Measurements from ENCODE around the gene EP400.
"Not testable (repeated sequence)": the region's sequence is repeated elsewhere in the genome, so short reads cannot be mapped to it uniquely, and the experiment has no call there.

EP400 gene

DNA sequence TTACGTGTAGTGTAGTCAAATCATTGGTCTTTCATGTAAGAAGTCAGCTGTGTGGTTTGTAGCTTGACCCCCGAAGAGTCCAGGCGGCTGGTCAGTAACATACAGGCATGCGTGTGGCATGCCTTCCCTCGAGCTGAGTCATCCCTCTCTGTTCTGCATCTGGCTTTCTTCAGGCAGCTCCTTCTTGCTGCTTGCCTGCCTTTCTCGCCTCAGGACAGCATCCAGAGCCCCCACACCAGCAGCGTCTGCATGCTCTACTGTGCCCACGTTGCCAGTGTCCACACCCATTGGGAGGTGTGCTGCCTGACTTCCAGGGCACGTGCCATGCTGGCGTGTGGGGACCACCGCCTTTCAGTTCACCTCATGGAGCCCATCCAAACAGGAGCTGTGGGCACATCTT lies 96.8 kb downstream of the EP400 start:
- no peak for DNase-seq (ENCODE audit: low read depth)

DNA sequence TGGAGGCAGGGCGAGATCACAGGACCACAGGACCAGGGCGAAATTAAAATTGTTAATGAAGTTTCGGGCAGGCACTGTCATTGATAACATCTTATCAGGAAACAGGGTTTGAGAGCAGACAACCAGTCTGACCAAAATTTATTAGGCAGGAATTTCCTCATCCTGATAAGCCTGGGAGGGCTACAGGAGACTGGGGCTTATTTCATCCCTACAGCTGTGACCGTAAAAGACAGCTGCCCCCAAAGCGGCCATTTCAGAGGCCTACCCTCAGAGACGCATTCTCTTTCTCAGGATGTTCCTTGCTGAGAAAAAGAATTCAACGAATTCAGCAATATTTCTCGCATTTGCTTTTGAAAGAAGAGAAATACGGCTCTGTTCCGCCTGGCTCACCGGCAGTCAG lies 97.9 kb downstream of the EP400 start:
- DNase-seq (ENCODE audit: low read depth): not testable (repeated sequence)

DNA sequence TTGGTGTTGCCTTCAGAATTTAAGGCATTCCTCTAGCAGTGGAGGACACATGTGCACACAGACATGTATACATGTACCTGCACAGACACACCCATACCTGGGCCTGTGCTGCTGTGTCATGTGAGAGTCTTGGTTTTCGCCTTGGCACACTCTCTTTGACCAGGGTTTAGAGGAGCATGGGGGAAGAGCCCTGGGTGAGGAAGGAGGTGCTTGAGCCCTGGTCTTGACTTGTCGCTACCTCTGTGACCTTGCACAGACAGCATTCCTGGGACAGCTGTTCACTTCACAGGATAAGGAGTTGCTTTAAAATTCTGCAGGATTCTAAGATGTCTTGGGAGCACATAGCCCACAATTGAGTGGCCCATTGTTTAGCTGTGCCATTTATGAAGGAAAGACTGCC lies 99.7 kb downstream of the EP400 start:
- no peak for DNase-seq (ENCODE audit: low read depth)

DNA sequence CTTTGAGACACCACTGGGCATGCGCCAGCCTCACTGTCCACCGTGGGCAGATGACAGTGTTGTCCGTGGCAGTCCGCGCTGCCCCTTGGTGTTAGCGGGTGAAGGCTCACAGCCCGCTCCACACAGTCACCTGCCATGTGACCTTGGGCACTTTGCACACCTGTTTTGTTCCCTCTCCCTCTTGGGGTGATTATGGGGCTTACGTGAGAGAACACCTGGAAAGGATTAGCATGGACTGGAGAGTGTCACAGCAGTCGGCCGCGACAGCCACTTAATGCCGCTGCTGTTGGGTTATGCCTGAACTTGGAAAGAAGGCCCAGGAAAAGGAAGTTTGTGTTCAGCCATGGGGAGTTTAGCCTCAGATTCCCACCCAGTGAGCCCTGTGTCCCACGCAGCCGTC lies 100.1 kb downstream of the EP400 start:
- no peak for DNase-seq (ENCODE audit: low read depth)

DNA sequence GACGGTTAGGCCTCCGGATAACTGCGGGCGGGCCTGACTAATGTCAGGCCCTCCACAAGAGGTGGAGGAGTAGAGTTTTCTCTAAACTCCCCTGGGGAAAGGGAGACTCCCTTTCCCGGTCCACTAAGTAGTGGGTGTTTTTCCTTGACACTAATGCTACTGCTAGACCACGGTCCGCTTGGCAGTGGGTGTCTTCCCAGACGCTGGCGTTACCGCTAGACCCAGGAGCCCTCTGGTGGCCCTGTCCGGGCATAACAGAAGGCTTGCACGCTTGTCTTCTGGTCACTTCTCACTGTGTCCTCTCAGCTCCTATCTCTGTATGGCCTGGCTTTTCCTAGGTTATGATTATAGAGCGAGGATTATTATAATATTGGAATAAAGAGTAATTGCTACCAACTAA lies 102.0 kb downstream of the EP400 start:
- DNase-seq (ENCODE audit: low read depth): not testable (repeated sequence)

DNA sequence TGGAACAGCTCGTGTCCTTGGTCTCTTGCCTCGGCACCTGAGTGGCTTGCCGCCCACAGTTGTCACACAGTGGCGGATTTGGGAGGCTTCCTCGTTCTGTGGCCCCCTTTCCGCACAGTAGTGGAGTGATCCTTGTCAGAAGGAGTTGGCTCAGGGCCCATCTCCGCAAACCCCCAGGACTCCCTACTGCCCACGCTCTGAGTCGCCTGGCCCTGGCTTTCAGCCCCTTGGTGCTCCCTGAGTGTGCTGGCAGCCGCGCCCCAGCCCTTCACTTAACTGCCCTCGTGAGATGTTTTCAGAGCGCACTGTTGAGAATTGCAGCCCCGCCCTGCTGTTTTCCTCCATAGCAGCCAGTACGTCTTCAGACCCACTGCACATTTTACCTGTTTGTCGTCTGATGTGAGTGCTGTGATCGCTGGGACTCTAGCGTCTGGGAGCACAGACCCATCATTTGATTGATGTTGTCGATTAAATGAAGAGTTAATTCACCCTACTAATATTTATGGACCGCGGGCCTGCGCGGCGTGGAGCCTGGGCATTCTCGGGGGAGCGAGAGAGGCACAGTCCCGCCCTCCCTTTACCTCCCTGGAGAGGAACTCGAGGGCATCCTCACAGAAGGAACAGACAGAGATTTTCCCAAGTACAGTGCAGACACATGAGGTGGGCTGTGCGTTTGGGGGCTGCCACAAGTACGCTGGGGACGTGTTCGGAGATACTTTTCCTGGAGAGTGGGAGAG lies 102.6 kb downstream of the EP400 start:
- no peak for DNase-seq (ENCODE audit: low read depth)

DNA sequence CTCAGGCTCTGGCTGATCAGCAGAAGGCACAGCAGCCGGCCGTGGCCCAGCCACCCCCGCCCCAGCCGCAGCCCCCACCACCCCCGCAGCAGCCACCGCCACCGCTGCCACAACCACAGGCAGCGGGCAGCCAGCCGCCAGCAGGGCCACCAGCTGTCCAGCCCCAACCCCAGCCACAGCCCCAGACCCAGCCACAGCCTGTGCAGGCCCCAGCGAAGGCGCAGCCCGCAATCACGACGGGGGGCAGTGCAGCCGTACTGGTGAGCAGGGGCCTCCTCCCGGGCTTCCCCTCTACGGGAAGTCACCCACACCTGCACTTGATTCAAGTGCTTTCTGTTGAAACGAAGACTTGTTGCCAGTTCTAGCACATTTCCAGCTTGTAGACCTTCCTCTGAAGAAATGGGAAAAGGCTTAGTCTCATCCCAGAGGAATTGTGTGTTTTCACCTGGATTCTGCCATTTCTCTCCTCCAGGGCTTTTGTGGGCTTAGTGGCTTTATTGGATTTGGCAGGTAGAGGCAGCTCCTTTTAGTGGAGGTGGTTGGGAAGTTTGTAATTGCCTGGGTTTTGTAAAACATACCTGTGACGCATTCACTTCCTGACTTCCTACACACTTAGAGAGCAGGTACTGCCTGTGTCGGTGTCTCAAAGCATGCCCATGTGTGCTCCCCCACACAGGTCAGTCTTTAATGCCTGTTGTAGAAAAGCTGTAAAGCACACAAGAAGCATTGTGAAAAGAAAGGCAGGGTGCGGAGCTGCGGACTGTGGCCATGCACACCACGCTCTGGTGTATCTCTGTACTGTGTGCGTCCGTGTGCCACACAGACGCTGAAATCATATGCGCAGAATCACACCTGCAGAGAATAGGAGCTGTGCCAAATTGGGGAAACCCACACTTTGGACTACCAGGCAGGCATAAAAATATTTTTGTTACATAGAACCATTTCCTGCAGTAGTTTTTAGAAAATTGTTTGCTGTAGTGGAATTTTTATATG lies 103.9 kb downstream of the EP400 start:
- DNase-seq (ENCODE audit: low read depth): no peak

DNA sequence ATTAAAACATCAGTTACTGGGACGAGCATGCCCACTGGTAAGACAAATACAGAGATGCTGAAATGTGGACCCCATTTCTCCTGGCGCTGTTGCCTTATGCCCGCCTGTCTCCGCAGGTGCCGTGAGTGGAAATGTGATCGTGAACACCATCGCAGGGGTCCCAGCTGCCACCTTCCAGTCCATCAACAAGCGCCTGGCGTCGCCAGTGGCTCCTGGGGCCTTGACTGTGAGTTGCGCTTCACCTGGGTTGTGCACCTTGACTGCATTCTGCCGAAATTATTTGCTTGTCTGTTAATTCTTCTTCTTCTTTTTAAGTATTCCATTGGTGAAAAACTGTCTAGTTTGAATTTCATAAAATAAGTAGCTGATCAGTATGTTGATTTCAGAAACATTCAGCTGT lies 105.2 kb downstream of the EP400 start:
- DNase-seq (ENCODE audit: low read depth): no peak

DNA sequence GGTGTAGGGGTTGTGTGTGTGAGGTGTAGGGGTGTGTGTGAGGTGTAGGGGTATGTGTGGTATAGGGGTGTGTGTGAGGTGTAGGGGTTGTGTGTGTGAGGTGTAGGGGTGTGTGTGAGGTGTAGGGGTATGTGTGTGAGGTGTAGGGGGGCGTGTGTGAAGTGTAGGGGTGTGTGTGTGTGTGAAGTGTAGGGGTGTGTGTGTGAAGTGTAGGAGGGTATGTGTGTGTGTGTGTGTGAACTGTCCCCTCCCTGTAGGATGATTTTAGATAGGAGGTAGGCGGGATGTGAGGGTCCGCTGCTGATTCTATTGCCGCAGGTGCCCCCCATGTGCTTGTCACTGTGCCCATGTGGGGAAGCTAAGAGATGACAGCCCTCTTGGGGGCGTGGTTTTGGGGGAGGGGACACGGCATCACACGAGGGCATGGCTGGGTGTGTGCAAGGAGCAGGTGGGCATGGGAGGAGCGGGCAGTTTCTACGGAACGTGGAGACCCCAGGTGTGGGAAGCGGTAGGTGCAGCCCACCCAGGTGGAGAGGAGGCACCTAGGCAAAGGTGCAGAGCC lies 105.9 kb downstream of the EP400 start:
- DNase-seq (ENCODE audit: low read depth): no peak

DNA sequence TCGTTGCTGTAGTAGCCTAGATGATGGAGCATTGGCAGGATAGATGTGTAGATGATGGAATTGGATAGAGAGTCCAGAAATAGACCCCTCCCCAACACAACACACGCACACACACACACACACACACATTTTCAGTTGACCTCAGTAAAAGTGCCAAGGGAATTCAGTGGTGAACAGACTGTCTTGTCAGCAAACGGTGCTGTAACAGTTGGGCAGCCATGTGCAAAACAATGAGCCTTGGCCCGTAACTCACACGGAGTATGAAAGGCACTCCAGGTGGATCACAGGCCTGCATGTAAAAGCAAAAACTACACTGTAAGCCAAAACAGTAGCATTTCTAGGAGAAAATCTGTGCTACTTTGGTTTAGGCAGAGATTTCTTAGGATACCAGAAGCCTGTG lies 106.6 kb downstream of the EP400 start:
- no peak for DNase-seq (ENCODE audit: low read depth)

DNA sequence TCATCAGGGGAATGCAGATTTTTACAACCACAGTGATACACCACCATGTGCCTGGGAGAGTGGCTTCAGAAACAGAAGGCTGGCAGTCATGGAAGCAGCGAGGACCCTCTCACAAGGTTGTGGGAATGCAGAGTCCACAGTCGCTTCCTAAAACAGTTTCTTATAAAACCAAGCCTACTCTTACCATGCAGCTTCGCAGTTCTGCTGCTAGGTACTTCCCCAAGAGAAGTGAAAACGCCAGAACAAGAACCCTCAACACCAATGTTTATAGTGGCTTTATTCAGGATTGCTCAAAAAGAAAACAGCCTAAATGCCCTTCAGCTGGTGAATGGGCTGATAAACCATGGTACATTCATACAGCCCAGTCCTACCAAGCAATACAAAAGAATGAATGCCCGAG lies 107.2 kb downstream of the EP400 start:
- DNase-seq (ENCODE audit: low read depth): no peak

DNA sequence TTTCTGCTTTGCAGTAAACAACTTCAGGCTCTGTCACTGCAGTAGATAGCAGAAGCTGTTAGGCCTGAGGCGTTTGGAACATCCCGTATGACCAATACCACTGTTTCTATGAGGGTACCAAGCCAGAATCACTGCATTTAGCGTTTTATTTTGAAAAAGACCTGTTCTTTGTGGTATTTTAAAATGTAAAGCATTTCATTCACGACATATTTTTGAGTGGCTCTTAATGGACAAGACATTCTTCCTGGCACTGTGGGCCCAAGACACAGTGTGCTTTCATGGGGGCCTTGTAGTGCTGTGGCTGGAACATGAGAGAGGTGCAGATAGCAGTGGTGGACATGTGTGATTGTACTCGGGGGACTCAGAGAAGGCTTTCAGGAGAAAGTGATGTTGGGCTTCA lies 107.9 kb downstream of the EP400 start:
- DNase-seq (ENCODE audit: low read depth): no peak

DNA sequence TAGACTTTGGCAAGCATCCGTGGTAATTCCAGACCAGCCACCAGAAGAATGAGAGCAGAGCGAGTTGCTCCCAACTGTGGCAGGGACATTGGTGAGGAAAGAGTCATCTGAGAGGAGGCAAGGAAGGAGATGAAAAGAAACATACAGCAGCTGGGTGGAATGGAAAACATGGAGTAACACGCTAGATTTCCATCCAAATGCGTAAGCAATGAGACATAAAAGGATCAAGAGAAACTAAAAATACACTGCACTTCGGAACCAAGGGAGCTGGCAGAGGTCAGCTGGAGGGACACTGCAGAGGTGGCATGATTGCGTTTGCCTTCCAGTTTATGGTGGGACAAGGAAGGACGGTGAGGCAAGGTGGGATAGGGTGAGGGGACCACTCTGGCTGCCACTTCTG lies 111.5 kb downstream of the EP400 start:
- DNase-seq (ENCODE audit: low read depth): no peak

DNA sequence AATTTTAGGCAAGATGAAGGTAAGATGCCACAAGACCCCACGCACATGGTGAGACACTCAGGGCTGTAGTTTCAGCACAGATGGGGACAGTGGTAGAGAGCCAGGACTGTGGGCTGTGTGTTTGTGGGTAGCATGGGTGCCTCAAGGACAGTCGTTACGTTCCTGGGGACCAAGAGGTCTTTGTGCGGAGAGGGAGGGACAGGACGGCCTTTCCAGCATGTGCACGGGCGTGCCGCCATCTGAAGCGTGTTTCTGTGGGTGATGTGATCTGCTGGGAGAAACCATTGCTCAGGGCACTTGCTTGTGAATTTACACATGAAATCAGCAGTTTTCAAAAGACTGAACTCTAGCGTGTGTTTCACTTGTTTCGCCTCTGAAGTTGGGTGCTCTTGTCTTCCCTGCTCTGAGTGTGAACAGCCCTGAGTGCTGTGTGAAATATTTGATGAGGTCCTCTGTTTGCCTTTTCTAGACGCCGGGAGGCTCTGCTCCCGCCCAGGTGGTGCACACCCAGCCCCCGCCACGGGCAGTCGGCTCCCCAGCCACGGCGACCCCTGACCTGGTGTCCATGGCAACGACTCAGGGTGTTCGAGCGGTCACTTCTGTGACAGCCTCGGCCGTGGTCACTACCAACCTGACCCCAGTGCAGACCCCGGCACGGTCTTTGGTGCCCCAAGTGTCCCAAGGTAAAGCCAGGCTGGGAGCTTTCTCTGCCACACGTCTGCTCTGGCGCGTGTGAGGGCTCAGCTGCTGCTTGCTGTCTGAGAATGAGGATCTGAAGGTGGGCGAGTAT lies 112.1 kb downstream of the EP400 start:
- no peak for DNase-seq (ENCODE audit: low read depth)

DNA sequence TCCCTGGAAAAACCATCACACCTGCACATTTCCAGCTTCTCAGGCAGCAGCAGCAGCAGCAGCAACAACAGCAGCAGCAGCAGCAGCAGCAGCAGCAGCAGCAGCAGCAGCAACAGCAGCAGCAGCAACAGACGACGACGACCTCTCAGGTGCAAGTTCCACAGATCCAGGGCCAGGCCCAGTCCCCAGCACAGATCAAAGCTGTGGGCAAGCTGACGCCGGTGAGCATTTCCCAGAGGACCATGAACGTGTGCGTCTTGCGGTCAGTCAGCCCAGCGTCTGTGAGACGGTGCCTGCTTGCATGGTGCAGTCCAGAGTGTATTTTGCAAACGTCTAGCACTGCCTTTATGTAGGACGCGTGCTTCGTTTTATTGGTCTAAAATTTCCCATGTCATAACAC lies 112.7 kb downstream of the EP400 start:
- DNase-seq (ENCODE audit: low read depth): no peak

DNA sequence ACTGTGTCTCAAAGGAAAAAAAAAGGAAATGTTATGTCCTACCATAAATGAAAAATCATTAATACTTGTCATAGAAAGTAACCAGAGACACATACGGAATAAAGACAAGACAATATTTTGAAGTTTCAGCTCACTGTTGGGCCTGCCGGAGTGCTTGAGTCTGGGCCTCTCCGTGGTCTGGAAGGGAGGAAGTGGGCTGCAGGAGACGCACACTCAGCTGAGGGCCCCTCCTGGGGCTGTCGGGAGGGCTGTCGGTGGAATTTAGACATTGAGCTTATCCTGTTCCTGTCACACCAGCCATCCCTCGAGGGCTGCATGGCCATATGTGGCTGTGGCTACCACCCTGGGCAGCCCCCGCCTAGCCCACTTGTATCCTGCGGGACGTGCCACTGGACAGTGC lies 113.7 kb downstream of the EP400 start:
- DNase-seq (ENCODE audit: low read depth): no peak

DNA sequence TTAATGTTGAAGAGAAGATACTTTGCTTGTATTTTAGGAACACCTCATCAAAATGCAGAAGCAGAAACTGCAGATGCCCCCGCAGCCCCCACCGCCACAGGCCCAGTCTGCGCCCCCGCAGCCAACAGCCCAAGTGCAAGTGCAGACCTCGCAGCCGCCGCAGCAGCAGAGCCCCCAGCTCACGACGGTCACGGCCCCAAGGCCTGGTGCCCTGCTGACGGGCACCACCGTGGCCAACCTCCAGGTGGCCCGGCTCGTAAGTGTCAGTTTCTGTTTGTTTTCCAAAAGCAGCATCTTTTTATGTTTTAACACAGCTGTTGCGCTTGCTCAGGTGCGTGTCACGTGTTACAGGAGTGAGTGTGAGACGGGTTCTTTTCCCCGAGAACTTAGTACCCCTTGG lies 114.9 kb downstream of the EP400 start:
- no peak for DNase-seq (ENCODE audit: low read depth)

DNA sequence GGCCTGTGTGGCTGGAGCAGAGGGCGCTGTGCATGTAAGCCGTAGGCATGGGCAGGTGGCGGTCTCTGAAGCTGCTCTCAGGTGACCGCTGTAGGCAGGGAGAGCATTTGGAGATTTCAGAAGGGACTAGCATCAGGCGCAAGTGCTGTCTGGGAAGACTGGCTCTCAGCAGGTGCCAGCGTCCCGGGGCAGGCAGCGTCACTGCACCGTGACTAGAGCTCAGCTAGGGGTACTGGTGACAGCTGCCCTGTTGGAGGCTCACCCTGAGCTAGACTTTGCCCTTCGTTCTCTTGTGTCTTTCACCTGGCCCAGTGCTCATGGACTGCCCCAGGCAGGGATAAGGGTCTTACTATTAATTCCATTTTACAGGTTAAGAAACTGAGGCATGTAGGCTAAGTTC lies 115.5 kb downstream of the EP400 start:
- DNase-seq (ENCODE audit: low read depth): no peak

DNA sequence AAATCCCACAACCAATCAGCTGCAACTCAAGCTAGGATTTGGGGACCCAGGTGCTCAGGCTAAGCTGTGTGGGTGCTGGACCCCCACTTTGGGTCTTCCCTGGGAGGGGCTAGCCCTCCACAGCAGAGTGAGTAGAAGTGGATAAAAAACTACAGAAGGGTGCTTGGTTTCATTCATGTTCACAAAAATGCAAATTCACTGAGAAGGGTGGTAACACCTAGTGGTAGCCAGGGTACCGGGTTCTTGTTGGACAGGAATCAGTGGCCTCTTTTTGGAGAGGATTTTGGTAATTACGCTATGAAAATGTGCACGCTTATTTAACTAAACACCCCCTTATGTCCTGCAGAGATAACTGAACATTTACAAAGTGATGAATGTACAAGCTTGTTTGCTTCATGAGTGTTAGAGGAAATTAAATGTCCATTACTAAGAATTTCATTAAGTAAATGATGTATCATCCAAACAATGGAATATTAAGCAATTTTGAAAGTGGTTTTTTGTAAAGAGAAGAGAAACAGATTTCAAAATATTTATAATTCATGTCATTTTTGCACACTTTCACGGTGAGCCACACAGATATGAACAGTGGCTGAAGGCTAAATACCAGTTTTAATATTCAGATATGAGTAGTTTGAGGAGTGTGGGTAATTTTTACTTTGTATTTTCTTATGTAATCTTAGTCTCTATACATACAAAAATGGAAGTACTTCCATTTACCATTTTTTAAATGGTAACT lies 116.0 kb downstream of the EP400 start:
- DNase-seq (ENCODE audit: low read depth): no peak

DNA sequence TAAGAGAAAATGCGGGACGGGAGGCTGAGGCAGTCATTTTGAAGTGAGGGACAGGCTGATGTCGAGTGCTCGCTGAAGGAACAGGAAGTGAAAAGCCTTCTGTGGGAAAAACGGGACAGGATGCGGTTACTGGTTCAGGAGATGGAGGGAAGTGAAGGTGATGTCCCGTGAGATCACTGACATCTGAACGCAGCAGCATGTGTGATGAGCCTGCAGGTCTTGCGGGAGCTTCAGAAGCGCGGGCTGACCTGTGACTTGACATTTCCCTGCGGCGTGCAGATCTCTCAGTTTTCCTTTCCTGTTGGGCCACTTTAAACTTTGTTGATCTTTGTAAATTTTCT lies 116.6 kb downstream of the EP400 start:
- DNase-seq (ENCODE audit: low read depth): no peak

DNA sequence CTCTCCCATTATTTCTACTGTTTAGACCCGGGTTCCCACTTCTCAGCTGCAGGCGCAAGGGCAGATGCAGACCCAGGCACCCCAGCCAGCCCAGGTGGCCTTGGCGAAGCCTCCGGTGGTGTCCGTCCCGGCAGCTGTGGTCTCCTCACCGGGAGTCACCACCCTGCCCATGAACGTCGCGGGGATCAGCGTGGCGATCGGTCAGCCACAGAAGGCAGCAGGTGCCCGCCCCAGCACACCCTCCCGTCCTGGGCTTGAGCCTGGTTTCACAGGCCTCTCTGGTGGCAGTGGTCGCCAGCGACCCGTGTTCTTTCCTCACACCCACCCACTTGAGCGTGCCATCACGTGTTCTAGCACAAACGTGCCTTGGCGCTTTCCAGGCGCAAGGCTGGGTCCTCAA lies 117.0 kb downstream of the EP400 start:
- no peak for DNase-seq (ENCODE audit: low read depth)

DNA sequence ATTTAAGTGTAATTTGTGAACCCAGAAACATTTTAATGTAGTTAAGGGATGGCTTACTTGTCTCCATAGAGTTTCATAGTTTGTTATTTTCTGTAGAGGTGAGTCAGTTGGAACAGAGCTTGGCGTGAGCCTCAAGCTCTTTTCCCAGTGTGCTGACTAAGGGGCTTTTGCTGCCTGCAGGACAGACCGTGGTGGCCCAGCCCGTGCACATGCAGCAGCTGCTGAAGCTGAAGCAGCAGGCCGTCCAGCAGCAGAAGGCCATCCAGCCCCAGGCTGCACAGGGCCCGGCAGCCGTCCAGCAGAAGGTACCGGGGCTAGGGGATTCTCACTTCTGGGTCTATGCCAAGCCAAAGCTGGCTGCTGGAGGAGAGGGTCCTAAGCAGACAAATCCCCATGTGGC lies 117.4 kb downstream of the EP400 start:
- DNase-seq (ENCODE audit: low read depth): no peak
